ENCODE results near the gene ABCA1.

DNA sequence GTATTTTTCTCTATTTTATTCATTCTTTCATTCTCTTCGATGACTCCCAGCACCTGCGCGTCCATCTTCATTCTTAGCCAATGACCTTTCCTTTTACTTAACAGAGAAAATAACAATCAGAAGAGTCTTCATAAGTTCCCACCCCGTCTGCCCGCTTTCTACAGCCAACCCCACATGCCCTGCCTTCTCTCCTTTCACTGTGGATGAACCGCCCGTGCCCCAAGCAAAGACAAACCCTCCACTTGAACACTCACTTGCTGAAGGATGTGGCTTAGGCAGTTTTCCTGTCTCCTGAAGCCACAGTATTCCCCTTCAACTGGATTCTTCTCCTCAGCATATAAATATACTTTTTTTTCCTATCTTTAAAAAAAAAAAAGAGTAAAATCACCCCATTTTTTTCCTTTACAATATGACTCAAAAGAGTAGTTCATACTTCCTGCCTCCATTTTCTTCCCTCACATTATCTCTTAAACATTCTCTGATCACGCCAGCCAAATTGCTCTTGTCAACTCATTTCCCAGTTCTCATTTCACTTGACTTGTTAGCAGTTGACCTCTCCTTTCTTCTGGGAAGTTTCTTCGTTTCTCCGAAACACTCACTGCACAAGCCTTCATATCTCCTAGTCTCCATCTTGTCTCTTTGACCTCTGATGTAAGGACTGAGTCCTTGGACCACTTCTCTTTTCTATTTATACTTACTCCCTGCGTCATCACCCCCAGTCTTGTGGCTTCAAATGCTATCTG lies 153.0 kb downstream of the ABCA1 start:
- TF ChIP-seq, protein P1, sequence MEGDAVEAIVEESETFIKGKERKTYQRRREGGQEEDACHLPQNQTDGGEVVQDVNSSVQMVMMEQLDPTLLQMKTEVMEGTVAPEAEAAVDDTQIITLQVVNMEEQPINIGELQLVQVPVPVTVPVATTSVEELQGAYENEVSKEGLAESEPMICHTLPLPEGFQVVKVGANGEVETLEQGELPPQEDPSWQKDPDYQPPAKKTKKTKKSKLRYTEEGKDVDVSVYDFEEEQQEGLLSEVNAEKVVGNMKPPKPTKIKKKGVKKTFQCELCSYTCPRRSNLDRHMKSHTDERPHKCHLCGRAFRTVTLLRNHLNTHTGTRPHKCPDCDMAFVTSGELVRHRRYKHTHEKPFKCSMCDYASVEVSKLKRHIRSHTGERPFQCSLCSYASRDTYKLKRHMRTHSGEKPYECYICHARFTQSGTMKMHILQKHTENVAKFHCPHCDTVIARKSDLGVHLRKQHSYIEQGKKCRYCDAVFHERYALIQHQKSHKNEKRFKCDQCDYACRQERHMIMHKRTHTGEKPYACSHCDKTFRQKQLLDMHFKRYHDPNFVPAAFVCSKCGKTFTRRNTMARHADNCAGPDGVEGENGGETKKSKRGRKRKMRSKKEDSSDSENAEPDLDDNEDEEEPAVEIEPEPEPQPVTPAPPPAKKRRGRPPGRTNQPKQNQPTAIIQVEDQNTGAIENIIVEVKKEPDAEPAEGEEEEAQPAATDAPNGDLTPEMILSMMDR (conservative IDR thresholded peaks at IDR 0.05) = no peak
- no peak for TF ChIP-seq ZFX (IDR thresholded peaks at IDR 0.05)

All from C4-2B (cell line).